ENCODE data around the gene EXOSC9.

DNA sequence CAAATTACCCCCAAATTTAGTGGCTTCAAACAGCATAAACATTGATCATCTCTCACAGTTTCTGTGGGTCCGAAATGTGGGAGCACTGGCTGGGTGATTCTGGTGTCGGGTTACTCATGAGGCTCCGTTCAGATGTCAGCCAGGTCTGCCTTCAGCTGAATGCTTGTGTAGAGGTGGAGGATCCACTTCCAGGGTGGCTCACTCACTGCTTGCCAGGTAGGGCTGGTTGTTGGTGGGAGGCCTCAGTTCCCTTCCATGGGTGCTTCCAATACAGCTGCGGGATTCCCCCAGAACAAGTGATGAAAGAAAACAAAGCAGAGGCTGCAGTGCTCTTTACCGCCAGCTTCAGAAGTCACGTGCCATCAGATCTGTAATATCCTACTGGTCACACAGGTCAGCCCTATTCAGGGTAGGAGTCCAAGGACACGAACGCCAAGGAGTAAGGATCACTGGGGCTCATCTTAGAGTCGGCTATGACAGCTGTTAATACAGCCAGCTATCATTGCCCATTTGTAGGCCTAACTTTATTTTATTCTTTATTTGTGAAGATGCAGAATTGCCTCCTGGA, 35.1 kb upstream of the EXOSC9 start:
- TF ChIP-seq, protein P1, sequence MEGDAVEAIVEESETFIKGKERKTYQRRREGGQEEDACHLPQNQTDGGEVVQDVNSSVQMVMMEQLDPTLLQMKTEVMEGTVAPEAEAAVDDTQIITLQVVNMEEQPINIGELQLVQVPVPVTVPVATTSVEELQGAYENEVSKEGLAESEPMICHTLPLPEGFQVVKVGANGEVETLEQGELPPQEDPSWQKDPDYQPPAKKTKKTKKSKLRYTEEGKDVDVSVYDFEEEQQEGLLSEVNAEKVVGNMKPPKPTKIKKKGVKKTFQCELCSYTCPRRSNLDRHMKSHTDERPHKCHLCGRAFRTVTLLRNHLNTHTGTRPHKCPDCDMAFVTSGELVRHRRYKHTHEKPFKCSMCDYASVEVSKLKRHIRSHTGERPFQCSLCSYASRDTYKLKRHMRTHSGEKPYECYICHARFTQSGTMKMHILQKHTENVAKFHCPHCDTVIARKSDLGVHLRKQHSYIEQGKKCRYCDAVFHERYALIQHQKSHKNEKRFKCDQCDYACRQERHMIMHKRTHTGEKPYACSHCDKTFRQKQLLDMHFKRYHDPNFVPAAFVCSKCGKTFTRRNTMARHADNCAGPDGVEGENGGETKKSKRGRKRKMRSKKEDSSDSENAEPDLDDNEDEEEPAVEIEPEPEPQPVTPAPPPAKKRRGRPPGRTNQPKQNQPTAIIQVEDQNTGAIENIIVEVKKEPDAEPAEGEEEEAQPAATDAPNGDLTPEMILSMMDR (IDR thresholded peaks at IDR 0.05), result no peak
- no peak for TF ChIP-seq ZFX (IDR thresholded peaks at IDR 0.05; ENCODE audit: borderline replicate concordance)

All from 22Rv1 (cell line).